Measurements from ENCODE around the gene BAD.

The BAD gene

GRCh38 chr11:64227405-64227956, 57.0 kb downstream of the BAD start:
- DNase-seq = no peak

GRCh38 chr11:64226507-64227051, 57.9 kb downstream of the BAD start:
- peak in 2 of 3 experiments; percentile 79 to 80 for DNase-seq

GRCh38 chr11:64225608-64226506, 58.6 kb downstream of the BAD start, which contains the start of the genes NUDT22 and TRPT1:
TSS of gene NUDT22 (plus strand) at chr11:64226274. CDS start at chr11:64226653, 379 bp downstream.
TSS of gene TRPT1 (minus strand) at chr11:64226186. CDS start at chr11:64225860, 326 bp downstream.
- DNase-seq = peak; percentile 87 to 93 (median 90)

- DNase-seq = no peak
These were observed 59.4 kb downstream of the BAD start for GRCh38 chr11:64224891-64225607.

GRCh38 chr11:64224151-64224890, 60.1 kb downstream of the BAD start:
- DNase-seq = no peak

DNA sequence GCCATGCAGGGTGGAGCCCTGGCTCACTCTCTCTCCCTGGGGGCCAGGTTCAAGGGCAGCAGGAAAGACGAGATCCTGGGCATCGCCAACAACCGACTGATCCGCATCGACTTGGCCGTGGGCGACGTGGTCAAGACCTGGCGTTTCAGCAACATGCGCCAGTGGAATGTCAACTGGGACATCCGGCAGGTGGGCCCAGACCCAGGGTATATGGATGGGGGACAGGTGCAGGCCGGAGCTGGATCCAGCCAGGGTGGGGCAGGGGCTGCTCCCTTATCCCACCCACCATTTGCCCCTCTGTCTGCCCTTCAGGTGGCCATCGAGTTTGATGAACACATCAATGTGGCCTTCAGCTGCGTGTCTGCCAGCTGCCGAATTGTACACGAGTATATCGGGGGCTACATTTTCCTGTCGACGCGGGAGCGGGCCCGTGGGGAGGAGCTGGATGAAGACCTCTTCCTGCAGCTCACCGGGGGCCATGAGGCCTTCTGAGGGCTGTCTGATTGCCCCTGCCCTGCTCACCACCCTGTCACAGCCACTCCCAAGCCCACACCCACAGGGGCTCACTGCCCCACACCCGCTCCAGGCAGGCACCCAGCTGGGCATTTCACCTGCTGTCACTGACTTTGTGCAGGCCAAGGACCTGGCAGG, 61.3 kb downstream of the BAD start:
- no peak for DNase-seq

GRCh38 chr11:64222651-64223000, 61.8 kb downstream of the BAD start:
- peak in 1 of 3 experiments; percentile 75 for DNase-seq

GRCh38 chr11:64220798-64221197, 63.7 kb downstream of the BAD start:
- DNase-seq = no peak

DNA sequence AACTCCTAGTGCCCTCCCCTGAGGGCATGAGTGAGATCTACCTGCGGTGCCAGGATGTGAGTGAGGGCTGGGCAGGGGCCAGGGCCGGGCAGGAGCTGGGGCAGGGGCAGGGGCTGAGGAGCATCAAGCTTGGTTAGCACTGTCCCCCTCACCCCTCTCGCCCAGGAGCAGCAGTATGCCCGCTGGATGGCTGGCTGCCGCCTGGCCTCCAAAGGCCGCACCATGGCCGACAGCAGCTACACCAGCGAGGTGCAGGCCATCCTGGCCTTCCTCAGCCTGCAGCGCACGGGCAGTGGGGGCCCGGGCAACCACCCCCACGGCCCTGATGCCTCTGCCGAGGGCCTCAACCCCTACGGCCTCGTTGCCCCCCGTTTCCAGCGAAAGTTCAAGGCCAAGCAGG, 64.2 kb downstream of the BAD start:
- DNase-seq = no peak

Data from NCI-H1417 (cell line).